AG08395 (cell line): Measurements from ENCODE around the gene FAU.
A peak's percentile ranks its signal among the peaks of the same experiment; 100 is the strongest.

ENCODE experiments used
- DNase-seq: peaks from one replicate; pipeline ENCODE4 v3.0.0; 2012; ENCODE audit warnings: mixed read lengths, low spot score

The FAU gene

DNA sequence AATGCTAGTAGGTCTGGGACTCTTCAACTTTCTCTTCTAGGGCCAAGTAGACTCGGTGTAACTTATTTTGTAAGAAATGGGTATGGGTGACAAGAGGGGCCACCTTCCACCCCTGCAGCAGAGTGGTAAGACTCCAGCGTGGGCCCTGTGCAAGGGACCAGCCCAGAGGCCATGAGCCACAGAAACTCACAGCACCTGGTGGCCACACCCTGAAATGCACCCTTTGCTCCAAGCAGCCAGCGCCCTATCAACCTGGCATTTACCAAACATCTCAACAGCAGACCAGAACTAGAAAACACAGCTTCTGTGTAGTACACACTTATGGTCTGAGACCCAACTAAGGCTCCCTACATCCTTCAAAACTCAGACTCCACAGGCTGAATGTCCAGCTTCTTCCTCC lies 43.8 kb downstream of the FAU start:
- peak; percentile 51 for DNase-seq

GRCh38 chr11:65077451-65077850 lies 44.5 kb downstream of the FAU start:
- no peak for DNase-seq

- DNase-seq: no peak
These were observed 49.3 kb downstream of the FAU start for GRCh38 chr11:65072631-65072966.

DNA sequence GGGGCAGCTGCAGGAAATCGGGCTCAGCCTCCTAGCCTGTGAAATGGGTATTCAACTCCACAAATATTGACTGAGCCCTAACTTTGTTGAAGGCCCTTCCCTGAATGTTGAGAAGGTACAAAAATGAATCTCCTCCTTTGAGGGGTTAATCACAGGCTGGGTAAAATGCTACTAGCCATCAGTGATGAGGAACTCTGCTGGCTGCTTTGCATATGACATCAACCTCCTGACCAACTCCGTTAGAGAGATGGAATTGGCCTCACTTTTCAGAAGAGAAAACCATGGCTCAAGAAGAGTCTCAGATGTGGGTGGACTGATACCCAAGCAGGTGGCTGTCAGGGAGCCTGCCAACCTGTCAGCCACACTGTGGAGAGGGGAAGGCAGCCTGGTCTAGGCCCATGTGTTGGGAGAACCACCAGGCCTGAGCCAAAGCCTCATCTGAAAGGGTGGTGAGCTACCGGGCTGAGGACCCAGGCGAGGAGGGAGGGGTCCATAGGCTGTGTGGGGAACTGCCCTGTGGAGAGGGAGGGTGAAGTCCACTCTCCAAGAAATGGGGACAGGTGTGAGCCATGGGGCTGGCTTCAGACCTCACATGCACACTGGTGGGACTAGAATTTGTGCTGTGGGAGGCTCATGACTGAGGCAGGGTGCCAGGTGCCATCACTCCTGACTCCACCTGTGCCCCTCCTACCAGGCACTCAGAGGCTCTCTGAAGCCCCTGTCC lies 49.9 kb downstream of the FAU start:
- DNase-seq: no peak
